NCI-H1417 (cell line): ENCODE measurements around the gene ZNF491.
A peak's percentile ranks its signal among the peaks of the same experiment; 100 is the strongest.
"Not testable (repeated sequence)": the region's sequence is repeated elsewhere in the genome, so short reads cannot be mapped to it uniquely, and the experiment has no call there.

Source experiments
- DNase-seq, 3 experiments: peaks; one replicate each; lab custom pipeline; 2025; lab: John Stamatoyannopoulos, UW

Gene ZNF491

DNA sequence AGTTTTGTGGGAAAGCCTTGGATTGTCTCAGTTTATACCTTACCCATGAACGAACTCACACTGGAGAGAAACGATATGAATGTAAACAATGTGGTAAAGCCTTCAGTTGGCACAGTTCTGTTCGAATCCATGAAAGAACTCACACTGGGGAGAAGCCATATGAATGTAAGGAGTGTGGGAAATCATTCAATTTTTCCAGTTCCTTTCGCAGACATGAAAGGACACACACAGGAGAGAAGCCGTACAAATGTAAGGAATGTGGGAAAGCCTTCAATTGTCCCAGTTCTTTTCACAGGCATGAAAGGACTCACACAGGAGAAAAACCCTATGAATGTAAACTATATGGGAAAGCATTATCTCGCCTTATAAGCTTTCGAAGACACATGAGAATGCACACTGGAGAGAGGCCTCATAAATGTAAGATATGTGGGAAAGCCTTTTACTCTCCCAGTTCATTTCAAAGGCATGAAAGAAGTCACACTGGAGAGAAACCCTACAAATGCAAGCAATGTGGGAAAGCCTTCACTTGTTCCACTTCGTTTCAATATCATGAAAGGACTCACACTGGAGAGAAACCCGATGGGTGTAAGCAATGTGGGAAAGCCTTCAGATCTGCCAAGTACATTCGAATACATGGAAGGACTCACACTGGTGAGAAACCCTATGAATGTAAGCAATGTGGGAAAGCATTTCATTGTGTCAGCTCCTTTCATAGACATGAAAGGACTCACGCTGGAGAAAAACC lies 8.2 kb downstream of the ZNF491 start:
- no peak for DNase-seq

GRCh38 chr19:11807099-11807380 lies 8.7 kb downstream of the ZNF491 start:
- DNase-seq = no peak

GRCh38 chr19:11813703-11814028 lies 15.3 kb downstream of the ZNF491 start:
- DNase-seq = no peak

DNA sequence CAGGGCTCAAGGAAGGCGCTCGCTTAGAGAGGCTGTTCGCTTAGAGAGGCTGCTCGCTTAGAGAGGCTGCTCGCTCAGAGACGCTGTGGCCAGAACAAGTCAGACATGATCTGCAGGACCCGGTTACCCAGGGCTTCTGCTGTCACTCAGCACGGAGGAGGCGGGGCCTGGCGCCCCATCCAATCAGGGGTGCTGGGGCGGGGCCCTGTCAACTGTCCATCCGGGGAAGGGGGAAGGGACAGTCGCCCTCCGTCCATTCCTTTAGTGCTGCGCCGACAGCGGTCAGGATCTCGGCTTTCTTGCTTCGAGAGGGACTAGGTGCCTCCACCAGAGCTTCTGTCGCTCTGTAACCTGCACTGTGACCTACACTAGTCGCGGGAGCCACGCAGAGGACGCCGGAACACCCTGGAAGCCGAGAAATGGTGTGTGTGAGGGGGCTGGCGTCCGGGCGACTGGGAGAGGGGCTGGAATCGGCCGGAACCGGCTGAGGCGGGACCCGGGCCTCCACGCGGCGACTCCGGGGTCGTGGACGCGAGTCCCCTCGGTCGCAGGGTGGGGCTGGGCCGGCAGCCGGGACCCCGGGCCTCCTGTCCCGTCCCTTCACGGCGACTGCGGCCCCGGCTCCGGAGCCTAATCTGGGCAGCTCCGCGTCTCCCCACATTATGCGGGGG lies 15.8 kb downstream of the ZNF491 start, which contains the start of gene ZNF440:
Gene ZNF440, plus strand, starts transcription at position 245 of the 671 bp plus-strand sequence. Its CDS starts 175 bp downstream, at position 420.
- peak; percentile 89 to 97 (median 94) for DNase-seq

- peak; percentile 6 to 63 (median 59) for DNase-seq
These were observed 16.3 kb downstream of the ZNF491 start for GRCh38 chr19:11814700-11815035.

DNA sequence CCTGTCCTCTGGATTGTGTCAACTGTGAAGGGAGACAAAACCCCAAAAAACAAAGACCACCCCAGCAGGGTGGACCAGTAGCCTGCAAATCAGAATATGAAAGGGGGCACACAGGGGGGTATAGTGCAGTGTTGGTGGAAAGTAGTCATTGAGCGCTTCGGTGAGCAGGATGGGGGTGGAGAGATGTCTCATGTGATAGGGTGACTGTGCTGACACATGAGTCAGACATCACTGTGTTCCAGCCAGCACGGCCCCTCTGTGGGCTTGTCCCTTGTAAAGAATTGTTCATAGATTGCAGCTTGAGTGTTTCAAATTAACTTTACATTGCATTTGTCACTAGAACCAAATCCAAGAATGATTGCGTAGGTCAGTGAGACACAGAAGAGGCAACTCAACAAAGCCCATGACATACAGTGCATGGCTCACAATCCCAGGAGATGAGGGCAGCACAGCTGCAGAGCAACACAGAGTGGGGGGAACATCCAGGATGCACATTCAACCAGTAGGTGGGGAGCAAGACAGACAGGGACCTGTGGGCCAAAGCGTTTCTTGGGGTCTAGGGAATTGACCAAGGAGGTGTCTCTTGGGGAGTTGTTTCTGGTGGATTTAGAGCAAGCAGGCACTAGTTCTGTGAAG lies 23.3 kb downstream of the ZNF491 start:
- no peak for DNase-seq

DNA sequence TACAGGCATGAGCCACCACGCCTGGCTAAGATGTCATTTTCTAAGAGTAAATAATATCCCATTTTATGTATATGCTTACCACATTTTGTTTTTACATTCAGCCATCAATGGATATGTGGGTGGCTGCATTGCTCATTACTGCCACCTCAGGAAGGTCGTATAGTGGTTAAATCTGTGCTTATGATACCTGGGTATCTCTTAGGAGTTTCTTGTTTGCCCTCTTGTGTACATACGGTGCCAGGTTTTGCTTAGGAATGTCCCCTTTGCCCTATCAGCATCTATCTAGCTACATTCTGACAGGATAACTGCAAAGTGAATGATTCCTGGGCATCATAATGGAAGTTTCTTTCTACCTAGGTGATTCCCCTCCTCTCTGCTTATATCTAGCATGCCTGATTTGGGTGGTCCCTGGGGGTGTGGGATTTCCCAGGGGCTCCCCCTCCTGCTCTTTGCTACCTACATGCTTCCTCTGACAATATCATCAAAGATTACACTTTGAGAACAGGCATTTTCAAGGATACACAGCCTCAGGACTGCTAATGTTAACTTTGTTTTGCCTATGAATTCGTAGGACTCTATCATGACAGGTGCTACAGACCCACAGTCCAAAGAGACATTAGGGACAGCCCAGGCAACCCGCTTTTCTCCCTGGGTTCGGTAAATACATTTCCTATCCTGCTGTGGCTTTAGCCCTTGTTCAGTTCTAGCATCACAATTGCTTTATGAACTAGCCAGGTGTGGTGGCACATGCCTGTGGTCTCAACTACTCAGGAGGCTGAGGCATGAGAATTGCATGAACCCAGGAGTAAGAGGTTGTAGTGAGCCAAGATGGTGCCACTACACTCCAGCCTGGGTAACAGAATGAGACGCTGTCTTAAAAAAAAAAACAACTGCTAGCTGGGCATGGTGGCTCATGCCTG lies 30.9 kb downstream of the ZNF491 start:
- DNase-seq = not testable (repeated sequence)

GRCh38 chr19:11832253-11832912 lies 34.1 kb downstream of the ZNF491 start:
- no peak for DNase-seq

- no peak for DNase-seq
These were observed 35.2 kb downstream of the ZNF491 start for GRCh38 chr19:11833541-11833940.

DNA sequence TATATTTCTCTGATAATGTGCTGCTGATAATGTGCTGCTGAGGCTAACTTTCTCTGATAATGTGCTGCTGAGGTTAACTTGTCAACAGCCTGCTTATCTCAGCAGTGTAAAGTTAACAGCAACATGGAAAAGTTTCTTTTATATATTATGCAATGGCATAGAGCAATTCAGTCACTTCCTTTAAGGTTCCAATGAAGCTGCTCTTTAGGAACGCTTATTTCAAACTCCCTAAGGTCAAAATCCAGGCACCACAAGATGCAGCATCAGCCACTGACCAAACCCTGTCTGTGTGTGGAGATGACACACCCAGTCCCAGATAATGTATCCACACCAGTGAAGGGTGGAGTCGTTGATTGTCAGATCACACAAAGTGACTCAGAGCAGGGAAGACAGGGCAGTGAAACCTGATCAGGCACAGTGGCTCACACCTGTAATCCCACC lies 37.3 kb downstream of the ZNF491 start:
- DNase-seq = not testable (repeated sequence)

DNA sequence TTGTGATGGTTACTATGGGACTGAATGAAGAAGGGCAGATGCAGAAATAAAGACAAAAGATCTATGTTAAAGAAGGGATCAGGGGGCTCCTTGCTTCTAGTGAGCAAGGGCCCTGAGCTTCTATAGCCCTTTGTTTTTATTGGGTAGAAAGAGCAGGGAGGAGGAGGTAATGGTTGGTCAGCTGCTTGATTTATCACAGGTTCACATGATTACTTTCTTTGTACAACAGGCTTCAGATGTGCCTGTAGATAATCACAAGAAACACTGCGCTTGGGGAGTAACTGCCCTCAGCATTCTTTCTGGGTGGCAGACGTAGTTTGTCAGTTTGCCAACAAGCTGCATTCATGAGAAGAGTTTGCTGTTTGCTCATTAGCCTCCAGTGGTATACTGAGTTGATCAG lies 45.4 kb downstream of the ZNF491 start:
- no peak for DNase-seq

- peak in 2 of 3 experiments; percentile 25 to 32 for DNase-seq
These were observed 49.3 kb downstream of the ZNF491 start for GRCh38 chr19:11847615-11848014.

- no peak for DNase-seq
These were observed 49.9 kb downstream of the ZNF491 start for GRCh38 chr19:11848200-11848593.

DNA sequence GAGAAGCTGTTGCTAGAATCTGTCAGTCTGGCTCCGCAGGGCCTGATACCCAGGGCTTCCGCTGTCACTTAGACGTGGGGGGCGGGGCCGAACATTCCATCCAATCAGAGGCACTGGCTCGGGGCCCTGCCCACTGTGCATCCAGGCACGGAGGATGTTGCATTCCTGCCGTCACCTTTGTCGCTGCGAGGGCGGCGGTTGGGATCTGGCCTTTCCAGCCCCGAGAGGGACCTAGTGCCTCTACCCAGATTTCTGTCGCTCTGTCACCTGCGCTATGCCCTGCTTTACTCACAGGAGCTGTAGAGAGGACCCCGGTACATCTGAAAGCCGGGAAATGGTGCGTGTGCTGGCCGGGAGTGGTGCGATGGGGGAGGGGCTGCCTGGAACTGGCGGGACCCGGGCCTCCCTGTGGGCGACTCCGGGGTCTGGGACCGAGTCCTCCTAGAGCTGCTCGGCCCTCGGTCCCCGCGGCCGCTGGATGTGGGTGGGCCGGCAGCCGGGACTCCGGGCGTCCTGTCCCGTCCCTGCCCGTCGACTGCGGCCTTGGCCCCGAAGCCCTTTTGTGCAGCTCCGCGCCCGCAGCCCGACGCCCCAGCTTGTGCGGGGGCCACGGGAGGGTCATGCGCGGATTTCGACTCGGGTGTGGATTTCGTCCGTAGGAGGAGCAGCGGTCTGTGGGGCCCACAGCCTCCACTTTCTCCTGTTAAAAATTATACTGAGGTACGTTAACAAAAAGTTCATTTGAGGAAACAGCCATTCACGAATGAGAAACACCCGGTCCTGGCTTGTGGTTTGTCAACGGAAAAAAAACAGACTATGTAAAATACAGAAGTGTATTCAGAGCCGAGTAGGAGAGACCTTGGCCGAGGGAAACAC lies 50.5 kb downstream of the ZNF491 start, which contains the start of gene ZNF439:
Gene ZNF439, plus strand, starts transcription at position 133 of the 876 bp plus-strand sequence. Its CDS starts 142 bp downstream, at position 275.
- peak; percentile 76 to 96 (median 95) for DNase-seq

- not testable (repeated sequence) for DNase-seq
These were observed 52.0 kb downstream of the ZNF491 start for GRCh38 chr19:11850289-11850688.

DNA sequence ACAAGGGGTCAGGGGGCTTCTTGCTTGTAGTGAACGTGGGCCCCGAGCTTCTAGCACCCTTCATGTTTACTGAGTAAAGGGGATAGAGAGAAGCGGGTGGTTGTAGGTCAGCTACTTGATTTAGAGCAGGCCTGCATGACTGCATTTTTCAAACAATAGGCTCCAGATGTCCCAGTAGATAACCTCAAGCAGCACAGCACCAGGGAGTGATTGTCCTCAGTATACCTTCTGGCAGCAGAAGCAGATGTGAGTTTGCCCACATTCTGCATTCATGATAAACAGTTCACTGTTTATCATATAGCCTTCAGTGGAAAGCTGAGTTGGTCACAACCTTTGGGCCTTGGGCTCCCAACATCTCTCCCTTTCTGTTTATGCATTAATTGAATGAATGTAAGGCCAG lies 55.0 kb downstream of the ZNF491 start:
- DNase-seq = no peak

- DNase-seq = no peak
These were observed 58.4 kb downstream of the ZNF491 start for GRCh38 chr19:11856596-11857250.
